IMR-90 (cell line): ENCODE measurements around the gene AOC2. TPM values are rescaled to one million over a fixed set of nuclear protein-coding genes. Genes with fewer than 3 reads are reported as not detected.

Source experiments
- ATAC-seq: fragments of 200-7000 bp; cut with Tn5 transposase; 2 replicates; pipeline ENCODE4 v1.9.1; 2020; ENCODE audit warnings: low read depth, mild to moderate bottlenecking, moderate library complexity
- BruUV-seq: library from RNA; stranded (reverse); fragments of 400-500 nt; replicated peaks from 2 replicates; lab custom pipeline; 2021; lab: Mats Ljungman, UMichigan
- CTCF ChIA-PET: fragments of 300-600 bp; formaldehyde crosslinking; extraction: SDS; loops from one replicate; lab custom pipeline; 2021; ENCODE audit warnings: antibody characterized with exemption; lab: Yijun Ruan, JAX
- POLR2A ChIA-PET: fragments of 300-600 bp; sonication (Branson Sonifier 250); formaldehyde crosslinking; loops from one replicate; lab custom pipeline; 2022; ENCODE audit warnings: antibody characterized with exemption; ENCODE audit not compliant: unreplicated experiment; lab: Charles Lee
- DNase-seq: peaks from one replicate; pipeline ENCODE4 v3.0.0; 2013
- H2AFZ ChIP-seq: replicated peaks from 2 replicates; pipeline ENCODE3; 2013; ENCODE audit warnings: low read length, mild to moderate bottlenecking; ENCODE audit not compliant: poor library complexity
- H2AK5ac ChIP-seq: 2 replicates; pipeline ENCODE4 v1.6.1; 2013; ENCODE audit warnings: low read depth, low read length, inconsistent platforms
- H2AK9ac ChIP-seq: replicated peaks from 2 replicates; pipeline ENCODE3; 2013; ENCODE audit warnings: mild to moderate bottlenecking, low read depth, low read length, moderate library complexity; ENCODE audit not compliant: poor library complexity
- H2BK120ac ChIP-seq: 2 replicates; pipeline ENCODE4 v1.6.1; 2013; ENCODE audit warnings: low read depth, low read length, inconsistent platforms
- H2BK15ac ChIP-seq: 3 replicates; pipeline ENCODE4 v1.6.1; 2013; ENCODE audit warnings: low read depth, low read length, inconsistent platforms
- H2BK20ac ChIP-seq: 2 replicates; pipeline ENCODE4 v1.6.1; 2013; ENCODE audit warnings: low read depth, mild to moderate bottlenecking, inconsistent platforms, low read length, moderate library complexity
- H2BK5ac ChIP-seq: 2 replicates; pipeline ENCODE4 v1.6.1; 2013; ENCODE audit warnings: mild to moderate bottlenecking, low read depth, low read length, inconsistent platforms; ENCODE audit not compliant: poor library complexity, severe bottlenecking
- H3K14ac ChIP-seq: replicated peaks from 2 replicates; pipeline ENCODE4 v1.6.1; 2013; ENCODE audit warnings: low read depth, low read length, inconsistent platforms
- H3K18ac ChIP-seq: 2 replicates; pipeline ENCODE4 v1.6.1; 2013; ENCODE audit warnings: low read depth, low read length, control low read depth
- H3K23ac ChIP-seq: 2 replicates; pipeline ENCODE4 v1.6.1; 2013; ENCODE audit warnings: low read depth, low read length, inconsistent platforms
- H3K27ac ChIP-seq: 2 replicates; pipeline ENCODE4 v1.5.1; 2013; ENCODE audit warnings: mild to moderate bottlenecking, control low read depth, low read length; ENCODE audit not compliant: insufficient read depth
- H3K27me3 ChIP-seq: 2 replicates; pipeline ENCODE4 v1.6.1; 2013; ENCODE audit warnings: low read length; ENCODE audit not compliant: control insufficient read depth, insufficient read depth
- H3K36me3 ChIP-seq: 2 replicates; pipeline ENCODE4 v1.6.1; 2013; ENCODE audit warnings: low read length, mixed read lengths; ENCODE audit not compliant: control insufficient read depth, insufficient read depth
- H3K4ac ChIP-seq: 2 replicates; pipeline ENCODE4 v1.6.1; 2013; ENCODE audit warnings: low read depth, low read length, inconsistent platforms
- H3K4me1 ChIP-seq: 2 replicates; pipeline ENCODE4 v1.6.1; 2013; ENCODE audit warnings: low read length, mixed read lengths; ENCODE audit not compliant: control insufficient read depth, insufficient read depth
- H3K4me2 ChIP-seq: 2 replicates; pipeline ENCODE4 v1.6.1; 2013; ENCODE audit warnings: low read depth, mild to moderate bottlenecking, control low read depth, low read length, moderate library complexity
- H3K4me3 ChIP-seq: 2 replicates; pipeline ENCODE4 v1.5.1; 2013; ENCODE audit warnings: low read depth, mild to moderate bottlenecking, control low read depth, low read length, moderate library complexity; ENCODE audit not compliant: insufficient read depth
- H3K56ac ChIP-seq: 2 replicates; pipeline ENCODE4 v1.6.1; 2013; ENCODE audit warnings: low read length, inconsistent platforms; ENCODE audit not compliant: insufficient read depth; ENCODE audit errors: extremely low read depth
- H3K79me1 ChIP-seq, 2 experiments: 2 replicates each; pipeline ENCODE4 v1.6.1; 2013; ENCODE audit warnings: low read length in 2 of 2, inconsistent platforms in 1 of 2, low read depth in 1 of 2
- H3K9ac ChIP-seq: 2 replicates; pipeline ENCODE4 v1.6.1; 2013; ENCODE audit warnings: low read depth, low read length, control low read depth
- H3K9me1 ChIP-seq: 2 replicates; pipeline ENCODE4 v1.6.1; 2013; ENCODE audit warnings: low read length, inconsistent platforms; ENCODE audit not compliant: insufficient read depth
- H3K9me3 ChIP-seq: 2 replicates; pipeline ENCODE4 v1.6.1; 2013; ENCODE audit warnings: low read length; ENCODE audit not compliant: control insufficient read depth, insufficient read depth
- H4K20me1 ChIP-seq: 2 replicates; pipeline ENCODE4 v1.6.1; 2013; ENCODE audit warnings: low read length, inconsistent platforms; ENCODE audit not compliant: insufficient read depth
- H4K5ac ChIP-seq: 2 replicates; pipeline ENCODE4 v1.6.1; 2013; ENCODE audit warnings: mild to moderate bottlenecking, low read depth, low read length, control low read depth
- H4K8ac ChIP-seq, 2 experiments: 2 replicates each; pipeline ENCODE4 v1.6.1; 2013; ENCODE audit warnings: low read depth in 2 of 2, low read length in 2 of 2, control low read depth in 1 of 2, inconsistent platforms in 1 of 2
- H4K91ac ChIP-seq: 2 replicates; pipeline ENCODE4 v1.6.1; 2013; ENCODE audit warnings: low read depth, low read length, inconsistent platforms; ENCODE audit not compliant: insufficient read depth
- CEBPB ChIP-seq: IDR thresholded peaks from 2 replicates; pipeline ENCODE4 v1.6.1; 2012; ENCODE audit warnings: low read depth, low read length, improper control_type of control experiment
- CHD1 ChIP-seq: IDR thresholded peaks from 2 replicates; pipeline ENCODE4 v1.6.1; 2012; ENCODE audit warnings: low read depth, low read length, improper control_type of control experiment
- CTCF ChIP-seq: conservative IDR thresholded peaks from 2 replicates; pipeline ENCODE4 v1.5.1; 2012; ENCODE audit warnings: mild to moderate bottlenecking, low read depth, low read length, improper control_type of control experiment
- ELK1 ChIP-seq: fragments of 150-350 bp; IDR thresholded peaks from 2 replicates; pipeline ENCODE4 v1.6.1; 2016; ENCODE audit warnings: low read depth, mild to moderate bottlenecking, low read length, moderate library complexity, borderline replicate concordance
- FOS ChIP-seq: fragments of 150-350 bp; IDR thresholded peaks from 2 replicates; pipeline ENCODE4 v1.6.1; 2016; ENCODE audit warnings: low read depth, low read length
- MAFK ChIP-seq: IDR thresholded peaks from 2 replicates; pipeline ENCODE4 v1.6.1; 2012; ENCODE audit warnings: low read depth, low read length, improper control_type of control experiment
- NFE2L2 ChIP-seq: fragments of 150-350 bp; IDR thresholded peaks from 2 replicates; pipeline ENCODE4 v1.6.1; 2016; ENCODE audit warnings: low read depth, mild to moderate bottlenecking, low read length
- SMC3 ChIP-seq: fragments of 150-350 bp; IDR thresholded peaks from 2 replicates; pipeline ENCODE4 v1.6.1; 2016; ENCODE audit warnings: low read depth, mild to moderate bottlenecking, antibody characterized with exemption, low read length, moderate library complexity
- USF2 ChIP-seq: fragments of 150-350 bp; IDR thresholded peaks from 2 replicates; pipeline ENCODE4 v1.6.1; 2017; ENCODE audit warnings: mild to moderate bottlenecking, antibody characterized with exemption, low read length, low read depth
- WGBS, 2 experiments: methylation state at CpG; one replicate each; pipeline versions ENCODE4 v1.1.5 to v1.1.7; 2013; ENCODE audit warnings: missing lambda C conversion rate in 2 of 2; ENCODE audit not compliant: insufficient read length in 1 of 2; ENCODE audit errors: extremely low coverage in 2 of 2; 5-methylcytosine and 5-hydroxymethylcytosine counted together
- dilution Hi-C: fragments of 300-500 bp; cut with HindIII; formaldehyde crosslinking; loops from one replicate; pipeline ENCODE4 v1.14.3; 2018; ENCODE audit warnings: low sequenced_read_pairs; ENCODE audit not compliant: unreplicated experiment
- in situ Hi-C: fragments of 300-500 bp; cut with MboI; formaldehyde crosslinking; loops from 3 replicates; pipeline ENCODE4 v1.14.3; 2019; ENCODE audit warnings: low sequenced_read_pairs, inconsistent platforms, mixed read lengths
- intact Hi-C: fragments of 100-400 bp; cut with micrococcal nuclease; formaldehyde crosslinking; loops from 2 replicates; pipeline ENCODE4 v1.10.0; 2022
- polyA plus RNA-seq, 3 experiments: library from polyadenylated mRNA; depleted of rRNA; stranded (reverse); fragments of >200 nt; gene quantifications; 2 replicates each; pipeline ENCODE4 v1.2.3, GENCODE V29; 2012; ENCODE audit warnings: low replicate concordance in 1 of 3
- total RNA-seq: library from RNA; depleted of rRNA; stranded (reverse); fragments of >200 nt; gene quantifications from 2 replicates; pipeline ENCODE4 v1.2.3, GENCODE V29; 2012

The AOC2 gene
- total and polyA plus RNA-seq, 2 of the 4 experiments (the other 2 are of a cell fraction), result 0.36 to 0.41 TPM

GRCh38 chr17:42821176-42821575 is 23.2 kb upstream of the AOC2 start (continued):
- TF ChIP-seq MAFK (no peak), CEBPB (no peak), CHD1 (no peak)

GRCh38 chr17:42827472-42827871 is 16.9 kb upstream of the AOC2 start:
- H2BK15ac ChIP-seq, result no peak overlapping the region
- H3K56ac ChIP-seq, result no peak overlapping the region
- no peak overlapping the region for H3K23ac ChIP-seq
- no peaks in the 10 kb centered on the region; the same call in 1 of the 2 replicates for H3K4me1 ChIP-seq
- H2AK5ac ChIP-seq, result no peak overlapping the region
- H3K9me1 ChIP-seq, result no peaks in the 10 kb centered on the region
- no peak overlapping the region for H3K27ac ChIP-seq
- ATAC-seq (no peak), DNase-seq (no peak)
- BruUV-seq, result no TSS peak
- H2BK120ac ChIP-seq, result no peak overlapping the region
- in situ Hi-C loops, result no loop called here
- no CpG with 5 or more reads among the region's 1 CpG for WGBS, 2 experiments
- no peak overlapping the region for H2AK9ac ChIP-seq
- intact Hi-C loops, result no loop called here
- dilution Hi-C loops, result no loop called here
- no peak overlapping the region for H3K4ac ChIP-seq
- TF ChIP-seq CTCF (no peak), FOS (no peak), ELK1 (no peak), USF2 (no peak), SMC3 (no peak), NFE2L2 (no peak)
- no peak overlapping the region for H2BK20ac ChIP-seq
- no peak overlapping the region for H3K4me3 ChIP-seq
- no peak overlapping the region for H2BK5ac ChIP-seq
- H3K79me1 ChIP-seq, result peaks cover 16 to 23% of the 10 kb centered on the region in 2 experiments
- H3K9ac ChIP-seq, result no peak overlapping the region
- H3K9me3 ChIP-seq, result no peaks in the 10 kb centered on the region
- H3K14ac ChIP-seq, result no peak overlapping the region
- H3K18ac ChIP-seq, result no peak overlapping the region
- H2AFZ ChIP-seq, result no peak overlapping the region
- no peak overlapping the region for H4K5ac ChIP-seq
- H4K91ac ChIP-seq, result no peak overlapping the region
- ChIA-PET CTCF (no interaction called here), POLR2A (no interaction called here)
- H3K36me3 ChIP-seq, result no peaks in the 10 kb centered on the region
- H3K27me3 ChIP-seq, result no peaks in the 10 kb centered on the region
- no peak overlapping the region for H3K4me2 ChIP-seq
- no peak overlapping the region for H4K8ac ChIP-seq
- H4K20me1 ChIP-seq, result no peaks in the 10 kb centered on the region
